Left ventricle myocardium superior (tissue), 1 donor: ENCODE results near the gene PIM2. TPM values are rescaled to one million over a fixed set of nuclear protein-coding genes. Genes with fewer than 3 reads are reported as not detected.
A peak's percentile ranks its signal among the peaks of the same experiment; 100 is the strongest.

Experiments used
- ATAC-seq: fragments of 200-7000 bp; cut with Tn5 transposase; one replicate; pipeline ENCODE4 v1.9.1; 2020; ENCODE audit warnings: mild to moderate bottlenecking, moderate library complexity
- DNase-seq: peaks from one replicate; pipeline ENCODE4 v3.0.0-alpha.2; 2020
- intact Hi-C: fragments of 100-400 bp; cut with micrococcal nuclease; formaldehyde crosslinking; loops from one replicate; pipeline ENCODE4 v1.11.0; 2022
- total RNA-seq: library from RNA; stranded (reverse); fragmentation: NEBNext Ultra II Directional; extraction: Animal tissue kit (Norgen Biotek cat#: 25700); gene quantifications from one replicate; pipeline ENCODE4 v1.2.1, GENCODE V29; 2021
- donor health status: DM: no; HTN: yes; CAD: no; lungs with severe emphysema.

Gene PIM2
- total RNA-seq, 1 donor from 2014 or later: 3.9 TPM

- intact Hi-C loops: no loop called here
- ATAC-seq: peak; percentile 93
Observed at GRCh38 chrX:48911412-48912182, 7.2 kb downstream of the PIM2 start, which contains the start of gene SLC35A2. SLC35A2 (minus strand) TSS chrX:48911646; CDS start chrX:48911636, 10 bp downstream.

GRCh38 chrX:48910926-48911411, 7.9 kb downstream of the PIM2 start:
- DNase-seq (no peak), ATAC-seq (no peak)
- intact Hi-C loops: no loop called here

More at GRCh38 chrX:48911412-48912182, 7.2 kb downstream of the PIM2 start, which contains the start of gene SLC35A2:
- peak; percentile 85 for DNase-seq

GRCh38 chrX:48909703-48910294, 9.0 kb downstream of the PIM2 start:
- DNase-seq: no peak
- intact Hi-C loops: no loop called here
- ATAC-seq: no peak

GRCh38 chrX:48908600-48908999, 10.2 kb downstream of the PIM2 start:
- DNase-seq (no peak), ATAC-seq (no peak)
- intact Hi-C loops: no loop called here

GRCh38 chrX:48905090-48905790, 13.6 kb downstream of the PIM2 start:
- no peak for ATAC-seq
- intact Hi-C loops: no loop called here

GRCh38 chrX:48904626-48905025, 14.2 kb downstream of the PIM2 start:
- intact Hi-C loops: no loop called here
- ATAC-seq (no peak), DNase-seq (no peak)

More at GRCh38 chrX:48905090-48905790, 13.6 kb downstream of the PIM2 start:
- DNase-seq: no peak

- DNase-seq: no peak
- intact Hi-C loops: no loop called here
Observed at GRCh38 chrX:48904180-48904579, 14.6 kb downstream of the PIM2 start.

GRCh38 chrX:48903290-48903689, 15.5 kb downstream of the PIM2 start:
- intact Hi-C loops: no loop called here
- no peak for DNase-seq
- no peak for ATAC-seq

More at GRCh38 chrX:48904180-48904579, 14.6 kb downstream of the PIM2 start:
- no peak for ATAC-seq

GRCh38 chrX:48902776-48903175, 16.0 kb downstream of the PIM2 start:
- intact Hi-C loops: no loop called here
- DNase-seq (no peak), ATAC-seq (no peak)

GRCh38 chrX:48902135-48902534, 16.7 kb downstream of the PIM2 start:
- ATAC-seq: no peak
- no peak for DNase-seq
- intact Hi-C loops: no loop called here

GRCh38 chrX:48901069-48901468, 17.8 kb downstream of the PIM2 start:
- DNase-seq (no peak), ATAC-seq (no peak)
- intact Hi-C loops: no loop called here

GRCh38 chrX:48899078-48899410, 19.8 kb downstream of the PIM2 start:
- ATAC-seq: no peak
- intact Hi-C loops: no loop called here
- no peak for DNase-seq

- peak; percentile 97 for ATAC-seq
Observed at GRCh38 chrX:48897625-48898306, 21.1 kb downstream of the PIM2 start, which contains the start of the genes PQBP1 and TIMM17B. PQBP1 (plus strand) TSS chrX:48897930; CDS start chrX:48898510, 580 bp downstream. TIMM17B (minus strand) TSS chrX:48897768; CDS start chrX:48897749, 19 bp downstream.

GRCh38 chrX:48897157-48897624, 21.6 kb downstream of the PIM2 start:
- ATAC-seq (peak; percentile 70), DNase-seq (peak; percentile 76)
- intact Hi-C loops: no loop called here

More at GRCh38 chrX:48897625-48898306, 21.1 kb downstream of the PIM2 start, which contains the start of the genes PQBP1 and TIMM17B:
- intact Hi-C loops: no loop called here
- peak; percentile 92 for DNase-seq

GRCh38 chrX:48896611-48897011, 22.2 kb downstream of the PIM2 start:
- DNase-seq (no peak), ATAC-seq (no peak)
- intact Hi-C loops: no loop called here

- DNase-seq (no peak), ATAC-seq (no peak)
- intact Hi-C loops: no loop called here
Observed at GRCh38 chrX:48894891-48895290, 23.9 kb downstream of the PIM2 start.

- ATAC-seq (no peak), DNase-seq (no peak)
- intact Hi-C loops: no loop called here
Observed at GRCh38 chrX:48893556-48894348, 25.1 kb downstream of the PIM2 start.

- ATAC-seq: no peak
- intact Hi-C loops: no loop called here
- no peak for DNase-seq
Observed at GRCh38 chrX:48892896-48893295, 25.9 kb downstream of the PIM2 start.
